ENCODE measurements around the gene CTNND1.

Gene CTNND1

GRCh38 chr11:57762235-57762861 is 746 bp downstream of the CTNND1 start:
- DNase-seq (ENCODE audit: low spot score), result no peak

GRCh38 chr11:57763568-57763967 is 2.0 kb downstream of the CTNND1 start:
- no peak for DNase-seq (ENCODE audit: low spot score)

DNA sequence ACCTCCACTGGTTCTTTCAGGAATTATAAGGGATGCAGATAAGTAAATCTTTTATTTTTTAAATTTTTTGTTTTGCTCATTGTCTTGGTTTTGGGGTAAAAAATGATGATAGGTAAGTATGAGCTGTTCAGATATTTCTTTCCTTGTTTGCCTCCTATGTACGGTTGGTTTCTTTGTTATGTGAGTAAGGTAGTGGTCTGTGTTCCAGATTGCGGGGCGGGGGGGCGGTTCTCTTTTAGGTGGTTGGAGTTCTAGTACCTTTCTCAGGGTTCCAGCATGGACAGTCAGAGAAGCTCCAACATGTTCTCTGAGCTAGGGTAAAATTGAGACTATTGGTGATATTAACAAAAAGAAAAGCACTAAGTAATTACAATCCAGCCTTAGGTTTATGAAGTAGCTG is 2.4 kb downstream of the CTNND1 start:
- DNase-seq (ENCODE audit: low spot score), result no peak

- no peak for DNase-seq (ENCODE audit: low spot score)
These were observed 3.0 kb downstream of the CTNND1 start for GRCh38 chr11:57764566-57764965.

DNA sequence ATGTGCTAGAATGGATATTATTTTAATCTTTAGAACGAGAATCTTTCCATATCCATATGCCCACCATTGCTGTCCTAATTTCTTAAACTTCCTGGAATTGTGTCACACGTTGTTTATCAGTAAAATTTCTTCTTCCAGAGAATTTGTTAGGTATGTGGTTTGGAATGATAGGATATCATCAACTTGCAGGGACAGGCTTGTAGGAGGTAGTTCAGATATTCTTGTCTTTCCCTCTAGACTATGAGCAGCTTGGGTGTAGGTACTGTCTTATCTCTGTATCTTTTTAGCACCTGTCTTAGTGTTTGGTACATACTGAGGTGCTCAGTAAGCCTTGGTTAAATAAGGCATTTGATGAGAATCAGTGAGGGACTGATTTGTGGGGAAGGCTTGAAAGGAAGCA is 3.4 kb downstream of the CTNND1 start:
- DNase-seq (ENCODE audit: low spot score), result no peak

DNA sequence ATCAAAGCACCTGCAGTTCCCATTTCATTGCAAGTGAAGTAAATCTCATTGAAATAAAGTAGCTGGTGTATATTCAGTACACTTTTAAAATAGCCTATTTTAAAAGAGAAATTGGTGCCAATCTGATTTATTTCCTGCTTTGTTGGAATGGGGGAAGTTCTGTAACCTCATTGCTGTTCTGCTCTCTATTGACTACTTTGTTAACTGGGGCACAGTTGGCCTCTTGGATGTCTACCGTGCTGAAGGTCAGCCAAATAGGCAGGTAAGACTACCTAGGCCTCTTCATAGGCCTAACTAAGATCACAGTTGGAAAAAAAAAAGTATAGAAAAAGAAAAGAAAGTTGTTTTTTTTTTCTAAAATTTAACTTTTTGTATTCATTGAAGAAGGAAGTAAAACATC is 9.2 kb downstream of the CTNND1 start:
- DNase-seq (ENCODE audit: low spot score), result no peak

DNA sequence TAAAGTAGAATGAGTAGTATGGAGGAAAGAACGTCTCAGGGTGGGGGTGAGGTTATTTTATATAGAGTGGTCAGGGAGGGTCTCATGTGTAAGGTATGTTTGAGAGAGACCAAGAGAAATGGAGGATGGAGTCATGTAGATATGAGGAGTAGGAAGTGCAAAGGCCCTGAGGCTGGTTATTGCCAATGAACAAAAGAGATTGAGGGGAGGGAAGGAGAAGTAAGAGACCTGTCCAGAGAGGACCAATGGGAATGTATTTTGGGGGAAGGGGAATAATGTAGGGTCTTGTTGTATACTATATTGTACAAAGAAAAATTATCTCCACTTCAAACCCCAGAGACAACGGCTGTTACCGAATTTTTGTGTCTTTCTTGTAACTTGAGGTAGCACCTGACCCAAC is 9.8 kb downstream of the CTNND1 start:
- DNase-seq (ENCODE audit: low spot score), result no peak

DNA sequence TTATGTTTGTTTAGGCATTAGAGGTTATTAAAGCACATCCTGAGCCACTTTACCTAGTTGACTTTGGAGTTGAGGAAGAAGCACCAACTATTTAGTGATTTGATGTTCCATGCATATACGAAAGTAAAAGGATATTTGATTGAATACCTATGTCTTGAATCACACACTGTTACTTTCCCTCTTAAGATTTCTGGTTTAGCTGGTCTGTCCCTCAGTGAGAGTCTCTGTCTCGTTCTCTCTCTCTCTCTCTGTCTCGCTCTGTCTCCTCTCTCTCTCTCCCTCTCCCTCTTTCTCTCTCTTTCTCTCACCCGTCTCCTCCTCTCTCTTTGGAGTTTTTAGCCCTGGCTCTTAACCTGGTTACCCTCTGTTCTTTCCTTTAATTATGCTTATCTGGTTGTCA is 11.0 kb downstream of the CTNND1 start:
- DNase-seq (ENCODE audit: low spot score), result no peak

DNA sequence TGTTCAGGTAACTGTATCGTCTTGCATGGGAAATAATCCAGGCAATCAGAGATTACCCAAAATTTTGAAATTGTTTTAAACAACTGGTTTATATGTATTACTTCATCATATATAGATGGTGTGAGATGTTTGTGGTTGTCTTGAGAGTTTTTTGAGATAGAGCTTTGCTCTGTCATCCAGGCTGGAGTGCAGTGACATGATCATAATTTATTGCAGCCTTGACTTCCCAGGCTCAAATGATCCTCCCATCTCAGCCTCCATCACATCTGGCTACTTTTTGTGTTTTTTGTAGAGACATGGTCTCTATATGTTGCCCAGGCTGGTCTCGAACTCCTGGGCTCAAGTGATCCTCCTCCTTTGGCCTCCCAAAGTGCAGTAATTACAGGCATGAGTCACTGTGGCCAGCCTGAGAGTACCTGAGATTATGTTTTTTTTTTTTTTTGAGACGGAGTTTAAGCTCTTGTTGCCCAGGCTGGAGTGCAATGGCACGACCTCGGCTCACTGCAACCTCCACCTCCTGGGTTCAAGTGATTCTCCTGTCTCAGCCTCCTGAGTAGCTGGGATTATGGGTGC is 11.5 kb downstream of the CTNND1 start:
- DNase-seq (ENCODE audit: low spot score), result no peak

DNA sequence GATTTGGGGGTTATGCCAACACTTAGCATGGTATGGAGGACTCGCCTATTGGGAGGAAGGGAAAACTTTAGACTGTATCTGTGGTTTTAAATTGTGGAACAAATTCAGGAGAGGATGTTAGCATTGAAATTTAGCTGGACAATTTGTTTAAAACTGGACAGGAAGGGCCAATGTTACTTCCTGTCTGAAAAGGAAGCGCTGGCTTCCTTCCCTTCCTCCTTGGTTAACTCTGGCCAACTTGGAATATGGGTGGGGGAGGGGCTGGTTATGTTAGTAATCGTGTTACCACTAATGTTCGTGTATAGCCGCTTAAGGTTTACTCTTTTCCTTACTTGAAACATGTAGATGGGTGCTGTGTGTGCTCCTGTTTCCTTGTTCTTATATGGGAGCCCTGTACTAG is 13.9 kb downstream of the CTNND1 start:
- DNase-seq (ENCODE audit: low spot score), result no peak

- DNase-seq (ENCODE audit: low spot score), result no peak
These were observed 14.5 kb downstream of the CTNND1 start for GRCh38 chr11:57776031-57776521.

DNA sequence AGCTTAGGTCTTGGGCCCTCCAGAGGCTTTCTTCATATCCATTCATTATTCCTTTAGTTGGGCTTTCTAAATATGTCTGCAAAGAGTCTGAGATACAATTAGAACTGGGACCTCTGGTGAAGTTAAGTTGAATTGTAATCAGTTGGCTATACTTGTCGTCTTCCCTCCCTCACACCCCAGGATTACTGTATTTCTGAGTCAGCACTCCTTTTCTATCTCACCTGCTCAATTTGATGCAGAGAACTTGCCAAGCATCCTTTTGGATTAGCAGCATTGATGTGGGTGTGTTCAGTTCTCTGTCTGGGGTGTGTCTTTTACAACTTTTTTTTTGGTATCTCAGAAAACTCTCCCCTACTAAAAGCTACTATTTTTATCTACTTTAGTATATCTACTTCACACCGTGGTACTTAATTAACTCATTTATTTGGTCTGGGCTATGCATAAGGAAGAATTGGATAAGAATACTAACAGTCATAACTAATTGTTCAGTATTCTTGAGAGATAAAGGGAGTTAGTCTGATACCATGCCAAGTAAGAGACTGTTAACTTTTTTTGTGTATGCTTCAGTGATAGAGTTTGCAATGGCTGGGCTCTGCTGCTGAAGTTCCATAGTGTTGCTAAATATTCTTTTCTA is 15.1 kb downstream of the CTNND1 start:
- no peak for DNase-seq (ENCODE audit: low spot score)

- no peak for DNase-seq (ENCODE audit: low spot score)
These were observed 16.3 kb downstream of the CTNND1 start for GRCh38 chr11:57777969-57778317.

DNA sequence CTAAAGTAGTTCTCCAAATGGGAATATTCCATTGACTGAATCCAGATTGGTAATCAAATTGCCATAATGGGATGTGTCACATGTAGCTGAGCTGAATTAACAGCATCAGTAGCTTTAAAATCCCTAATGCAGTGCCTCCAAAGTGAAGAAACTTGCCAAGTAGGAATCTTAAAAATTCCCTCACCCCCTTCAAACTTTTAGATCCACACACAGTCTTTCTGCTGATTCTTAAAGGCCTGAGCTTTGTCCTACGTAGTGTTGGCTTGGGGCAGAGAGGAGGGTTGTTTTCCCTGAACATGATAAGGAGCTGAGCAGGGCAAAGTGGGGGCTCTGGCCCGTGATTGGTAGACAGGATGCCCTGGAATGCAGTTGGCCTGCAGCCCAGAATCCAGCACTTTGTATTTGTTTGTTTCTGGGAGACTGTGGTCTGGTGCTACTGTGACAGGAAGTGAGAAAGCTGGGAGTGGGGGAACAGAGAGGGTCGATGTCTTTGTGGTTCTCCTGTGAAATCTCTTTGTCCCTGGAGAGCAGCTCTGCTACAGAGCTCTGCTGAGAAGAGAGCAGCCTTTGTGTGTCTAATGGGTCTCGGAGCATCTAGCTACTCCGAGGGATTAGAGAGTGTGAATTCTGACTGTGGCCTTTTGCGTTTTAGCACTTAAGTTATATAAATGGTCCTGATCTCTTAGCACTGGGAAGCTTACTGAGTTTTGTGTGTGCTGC is 16.9 kb downstream of the CTNND1 start:
- no peak for DNase-seq (ENCODE audit: low spot score)

DNA sequence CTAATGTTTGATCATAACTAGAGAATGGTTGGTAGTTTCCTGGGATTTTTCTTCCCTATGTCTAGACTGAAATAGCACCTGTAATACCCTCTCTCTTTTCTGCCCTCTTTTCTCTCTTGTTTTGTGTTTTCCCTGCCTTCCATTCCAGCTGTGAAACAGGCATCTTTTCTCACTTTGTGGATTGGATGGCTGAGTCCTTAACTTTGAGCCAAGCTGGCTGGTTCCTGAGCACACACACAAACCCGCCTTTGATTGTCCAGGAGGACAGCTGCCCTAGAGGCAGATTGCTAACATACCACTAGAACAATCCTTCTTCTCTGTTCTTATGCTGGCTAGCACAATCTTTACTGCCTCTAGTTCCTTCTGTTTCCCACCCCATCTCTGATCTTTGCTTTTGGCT is 17.7 kb downstream of the CTNND1 start:
- no peak for DNase-seq (ENCODE audit: low spot score)

GRCh38 chr11:57781529-57781943 is 19.9 kb downstream of the CTNND1 start:
- no peak for DNase-seq (ENCODE audit: low spot score)

DNA sequence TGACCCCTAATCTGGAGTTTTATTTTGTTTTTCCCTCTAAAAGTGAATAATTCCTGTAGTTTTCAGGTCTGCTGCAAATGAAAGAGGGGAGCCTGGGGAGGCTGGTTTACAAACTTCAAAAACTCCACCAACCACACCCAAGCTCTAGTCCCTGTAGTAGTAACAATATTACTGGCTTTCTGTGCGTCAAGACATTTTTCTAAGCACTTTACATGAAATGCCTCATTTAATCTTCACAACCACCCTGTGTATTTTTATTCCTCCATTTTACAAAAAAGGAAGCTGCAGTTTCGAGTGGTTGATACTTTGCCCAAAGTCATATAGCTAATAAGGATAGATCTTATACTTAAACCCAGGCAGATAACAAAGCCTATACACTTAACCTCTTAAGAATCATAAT is 23.5 kb downstream of the CTNND1 start:
- no peak for DNase-seq (ENCODE audit: low spot score)

GRCh38 chr11:57786436-57786835 is 24.8 kb downstream of the CTNND1 start:
- DNase-seq (ENCODE audit: low spot score), result no peak

GRCh38 chr11:57787006-57787604 is 25.5 kb downstream of the CTNND1 start:
- no peak for DNase-seq (ENCODE audit: low spot score)

DNA sequence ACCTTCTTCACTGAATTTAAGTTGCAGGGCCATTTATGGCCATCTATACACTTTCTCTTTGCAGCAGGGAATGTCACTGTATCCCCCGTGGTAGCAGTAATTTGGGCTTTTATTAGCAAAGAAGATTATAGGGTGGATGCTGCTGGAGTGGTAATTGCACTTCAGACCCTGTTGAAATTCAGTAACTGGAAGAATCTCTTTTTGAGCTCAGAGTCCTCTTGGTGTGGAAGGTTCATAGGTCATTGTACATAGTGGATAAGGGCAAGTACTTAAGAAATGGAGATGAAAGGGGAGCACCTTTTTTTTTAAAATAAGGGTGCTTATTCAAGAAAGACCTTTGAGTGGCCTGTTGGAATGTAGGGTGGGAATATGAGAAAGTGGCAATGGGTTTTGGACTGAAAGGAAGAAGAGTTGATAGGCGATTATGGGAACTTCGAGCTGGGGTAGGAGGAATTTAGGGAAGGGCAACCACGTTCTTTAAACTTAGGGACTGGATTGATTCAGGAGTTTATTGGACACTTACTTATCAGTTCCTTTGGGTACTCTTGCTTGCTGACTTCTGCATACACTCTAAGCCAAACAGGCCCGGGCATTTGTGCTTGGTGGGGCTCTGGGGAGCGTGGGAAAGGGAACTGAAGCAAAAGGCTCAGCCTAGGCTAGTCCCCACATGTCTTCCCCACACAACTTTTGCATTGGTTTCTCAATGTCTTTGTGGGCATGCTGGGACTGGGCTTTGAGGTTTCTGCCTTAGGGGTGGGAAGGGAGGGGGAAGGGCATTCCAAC is 26.5 kb downstream of the CTNND1 start:
- DNase-seq (ENCODE audit: low spot score), result no peak

DNA sequence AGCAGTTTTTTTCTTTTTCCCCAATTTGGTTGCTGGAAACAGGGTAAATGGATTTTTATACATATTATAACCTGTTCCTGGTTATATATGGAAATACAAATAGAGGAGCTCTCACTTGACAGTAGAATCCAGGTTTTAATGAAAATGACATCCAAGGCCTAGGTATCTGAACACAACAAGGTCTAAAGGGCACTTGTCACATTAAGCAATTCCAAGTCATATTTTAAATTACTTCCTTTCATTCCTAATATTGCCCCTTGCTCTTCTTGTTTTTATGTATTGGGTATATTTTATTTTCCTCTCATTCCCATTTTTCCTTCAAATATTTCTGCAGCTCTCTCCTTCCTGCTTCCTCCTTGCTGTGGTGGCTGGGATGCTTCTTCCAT is 27.1 kb downstream of the CTNND1 start:
- DNase-seq (ENCODE audit: low spot score), result no peak

All from CD4-positive, alpha-beta T cell treated with Interleukin-2 at 100 ng/mL for 4 hours (primary cell).